GM21737 (cell line): Measurements from ENCODE around the gene B4GAT1.

Experiments used
- ATAC-seq: cut with Tn5 transposase; IDR thresholded peaks from one replicate; pipeline ENCODE4 v1.9.1; 2021; ENCODE audit warnings: mild to moderate bottlenecking, moderate library complexity; ENCODE audit not compliant: unreplicated experiment

Gene B4GAT1

DNA sequence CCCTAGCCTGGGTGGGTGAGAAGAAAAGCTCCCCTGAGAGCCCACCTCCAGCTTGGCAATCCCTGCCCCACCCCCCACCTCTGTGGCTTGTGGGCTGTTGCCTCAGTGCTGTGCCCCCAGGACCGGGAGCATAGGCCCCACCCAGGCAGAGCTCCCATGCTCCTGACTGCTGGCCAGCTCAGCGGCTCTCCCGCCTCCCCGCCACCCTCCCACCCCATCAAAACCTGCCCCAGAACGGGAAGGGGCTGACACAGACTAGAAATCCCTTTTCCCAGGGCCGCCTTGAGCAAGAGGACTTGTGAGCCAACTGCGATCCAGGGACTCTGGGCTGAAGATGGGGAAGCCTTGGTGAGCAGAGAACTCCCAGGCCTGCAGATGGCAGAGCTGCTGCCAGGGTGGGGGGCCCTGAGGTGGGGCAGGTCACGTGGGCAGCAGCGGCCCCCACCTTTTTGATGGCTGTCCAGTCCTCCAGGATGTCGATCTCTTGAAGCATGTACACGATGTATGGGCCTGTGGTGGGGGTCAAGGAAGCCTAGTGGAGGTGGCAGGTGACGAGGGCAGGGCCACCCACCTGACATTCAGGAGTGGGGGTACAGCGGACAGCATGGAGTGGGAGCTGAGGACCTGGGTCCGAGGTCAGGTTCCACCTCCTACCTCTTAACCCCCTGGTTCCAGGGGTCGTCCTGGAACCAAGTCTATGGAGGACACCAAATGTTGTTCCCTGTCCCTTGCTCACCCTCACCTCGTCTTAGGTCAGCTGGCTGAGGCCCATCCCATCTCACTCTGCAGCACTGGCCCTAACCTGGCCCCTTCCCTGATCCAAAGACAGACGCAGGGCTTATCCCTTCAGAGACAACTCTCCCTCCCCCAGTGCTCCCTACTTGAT, 8.9 kb downstream of the B4GAT1 start:
- ATAC-seq = no peak

DNA sequence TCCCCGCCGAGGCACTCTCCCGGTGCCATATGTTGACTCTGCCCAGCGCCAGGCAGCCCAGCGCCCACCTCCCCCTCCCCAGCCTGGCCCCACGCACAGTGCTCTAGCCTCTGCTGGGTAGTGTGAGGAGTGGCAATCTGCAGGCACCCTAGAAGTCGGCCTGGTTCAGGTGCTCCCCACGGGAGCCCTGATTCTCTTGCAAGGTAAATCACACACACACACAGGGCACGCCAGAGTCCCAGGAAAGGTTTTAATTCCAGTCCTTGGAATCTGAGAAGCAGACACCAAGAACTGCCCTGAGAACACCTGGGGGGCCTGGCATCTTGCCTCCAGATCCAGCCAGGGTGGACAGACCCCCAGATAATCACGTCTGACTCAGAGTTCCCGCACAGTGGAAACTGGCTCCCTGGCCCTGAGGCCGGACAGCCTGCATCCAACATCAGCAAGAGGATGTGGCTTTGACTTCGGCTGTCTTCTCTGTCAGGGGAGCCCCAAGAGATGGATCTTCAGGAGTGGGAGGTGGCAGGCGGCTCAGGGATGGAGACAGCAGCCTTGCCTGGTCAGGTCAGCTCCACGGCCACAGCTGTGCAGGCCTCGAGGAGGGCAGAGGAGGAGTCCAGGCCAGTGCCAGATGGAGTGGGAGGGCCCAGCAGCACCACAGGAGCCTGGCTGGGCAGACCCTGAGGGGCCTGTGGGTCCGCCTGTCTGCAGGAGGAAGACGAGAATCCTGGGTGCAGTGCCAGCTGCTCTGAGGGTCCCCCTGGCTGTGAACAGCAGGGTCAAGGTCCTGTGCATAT, 10.1 kb downstream of the B4GAT1 start:
- no peak for ATAC-seq

DNA sequence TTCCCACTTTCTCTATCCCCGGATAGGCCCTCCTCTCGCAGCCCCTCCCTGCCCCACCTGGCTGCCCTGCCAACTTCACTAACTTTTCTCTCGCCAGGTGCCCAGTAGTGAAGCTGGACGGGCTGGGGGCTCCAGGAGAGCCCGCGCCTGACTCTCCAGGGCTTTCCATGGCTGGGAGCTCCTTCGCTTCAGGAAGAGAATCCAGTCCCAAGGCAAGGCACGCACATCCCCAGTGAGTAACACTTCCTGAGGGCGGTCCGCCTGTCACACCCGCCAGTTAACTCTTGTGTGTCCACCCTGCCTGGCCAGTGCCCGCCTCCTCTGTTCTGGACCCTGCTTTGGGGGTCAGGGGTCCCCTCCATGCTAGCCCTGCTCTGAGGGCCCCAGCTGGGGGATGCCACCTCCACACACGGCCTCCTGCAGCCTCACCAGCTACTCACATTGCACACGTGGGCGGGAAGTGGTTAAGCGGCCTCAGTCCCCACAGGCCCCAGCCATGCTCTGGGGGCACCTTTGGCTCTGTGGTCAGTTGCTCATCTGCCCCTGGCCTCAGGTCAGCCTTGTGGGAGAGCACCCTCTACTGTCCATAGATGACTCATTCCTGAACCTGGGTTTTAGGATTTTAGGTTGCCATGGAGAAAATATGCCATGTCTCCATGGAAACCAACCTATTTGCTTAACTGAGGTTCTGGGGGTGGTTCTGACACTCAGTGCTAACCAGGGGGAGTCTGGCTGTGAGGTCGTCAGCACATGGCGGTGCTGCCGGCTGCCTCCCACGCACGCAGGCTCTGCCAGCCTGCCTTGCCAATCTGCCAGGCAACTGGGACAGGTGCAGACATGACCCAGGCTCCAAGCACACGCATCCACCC, 11.0 kb downstream of the B4GAT1 start, which contains the start of gene RIN1:
Gene RIN1 (minus strand): TSS at position 201 of the 869 bp plus-strand sequence. CDS start 32 bp downstream, at position 169.
- ATAC-seq = peak; percentile 54

DNA sequence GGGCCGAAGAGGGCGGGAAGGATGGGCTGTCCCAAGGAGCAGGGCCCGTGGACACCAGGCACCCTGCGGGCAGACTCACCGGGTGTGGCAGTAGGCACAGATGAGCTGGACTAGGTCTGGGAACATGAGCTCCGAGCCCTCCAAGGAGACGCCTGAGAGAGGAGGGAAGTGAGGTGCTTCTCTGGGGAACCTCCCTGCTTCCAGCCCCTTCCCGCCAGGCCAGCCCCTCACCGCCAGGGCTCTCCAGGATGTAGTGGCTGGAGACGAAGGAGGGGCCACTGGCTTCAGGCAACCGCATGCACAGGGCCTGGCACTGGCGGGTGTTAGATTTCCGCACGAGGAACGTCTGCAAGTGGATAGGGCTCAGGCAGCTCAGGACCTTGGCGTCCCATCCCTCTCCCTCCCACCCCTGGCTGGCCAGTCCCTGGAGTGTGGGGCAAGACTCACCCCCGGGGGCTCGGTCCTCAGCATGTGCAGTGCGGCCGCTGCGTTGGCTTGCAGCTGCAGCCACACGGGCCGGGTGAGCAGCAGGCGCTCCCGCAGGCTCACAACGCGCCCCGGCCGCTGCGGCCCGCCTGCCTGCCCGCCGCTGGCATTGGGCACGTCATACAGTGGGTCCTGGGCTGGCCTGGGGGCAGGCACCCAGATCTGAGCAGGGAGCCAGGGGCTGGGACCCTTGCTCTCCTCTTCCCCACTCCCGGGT, 11.7 kb downstream of the B4GAT1 start:
- no peak for ATAC-seq

DNA sequence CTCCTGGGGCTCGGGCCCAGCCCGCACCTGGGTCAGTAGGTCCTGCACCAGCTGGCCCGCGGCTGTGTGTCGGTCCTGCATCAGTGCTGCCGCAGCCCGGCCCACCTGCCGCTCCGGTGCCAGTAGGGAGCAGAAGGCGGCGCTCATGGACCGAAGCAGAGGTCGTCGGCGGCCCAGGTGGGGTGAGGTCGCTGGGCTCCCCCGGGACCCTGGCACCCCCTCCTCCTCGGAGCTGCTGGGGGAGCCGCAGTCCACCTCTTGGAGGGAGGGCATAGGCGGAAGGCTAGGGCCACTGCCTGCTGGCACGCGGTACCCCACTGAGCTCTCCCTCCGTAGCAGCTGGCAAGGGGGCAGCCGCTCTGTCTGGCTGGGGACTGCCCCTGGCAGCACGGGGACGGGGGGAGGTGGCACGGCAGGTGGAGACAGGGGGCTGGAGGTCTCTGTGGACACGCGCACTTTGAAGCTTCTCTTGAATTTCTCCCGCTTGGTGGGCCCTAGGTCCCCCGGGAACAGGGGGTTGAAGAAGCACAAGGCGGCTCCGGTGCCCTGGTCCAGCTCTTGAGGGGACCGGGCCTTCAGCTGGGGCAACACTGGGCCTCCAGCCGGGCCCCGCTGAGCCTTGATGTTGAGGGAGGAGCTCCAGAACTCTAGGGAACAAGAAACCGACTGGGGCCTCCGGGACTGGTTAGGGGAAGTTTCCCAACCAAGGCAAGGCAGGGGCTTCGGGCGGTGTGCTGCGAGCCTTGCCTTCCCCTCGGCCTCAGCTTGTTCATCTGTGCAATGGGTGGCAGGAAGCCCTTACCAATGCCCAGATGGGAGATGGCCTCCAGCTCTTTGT, 12.6 kb downstream of the B4GAT1 start:
- ATAC-seq = no peak

DNA sequence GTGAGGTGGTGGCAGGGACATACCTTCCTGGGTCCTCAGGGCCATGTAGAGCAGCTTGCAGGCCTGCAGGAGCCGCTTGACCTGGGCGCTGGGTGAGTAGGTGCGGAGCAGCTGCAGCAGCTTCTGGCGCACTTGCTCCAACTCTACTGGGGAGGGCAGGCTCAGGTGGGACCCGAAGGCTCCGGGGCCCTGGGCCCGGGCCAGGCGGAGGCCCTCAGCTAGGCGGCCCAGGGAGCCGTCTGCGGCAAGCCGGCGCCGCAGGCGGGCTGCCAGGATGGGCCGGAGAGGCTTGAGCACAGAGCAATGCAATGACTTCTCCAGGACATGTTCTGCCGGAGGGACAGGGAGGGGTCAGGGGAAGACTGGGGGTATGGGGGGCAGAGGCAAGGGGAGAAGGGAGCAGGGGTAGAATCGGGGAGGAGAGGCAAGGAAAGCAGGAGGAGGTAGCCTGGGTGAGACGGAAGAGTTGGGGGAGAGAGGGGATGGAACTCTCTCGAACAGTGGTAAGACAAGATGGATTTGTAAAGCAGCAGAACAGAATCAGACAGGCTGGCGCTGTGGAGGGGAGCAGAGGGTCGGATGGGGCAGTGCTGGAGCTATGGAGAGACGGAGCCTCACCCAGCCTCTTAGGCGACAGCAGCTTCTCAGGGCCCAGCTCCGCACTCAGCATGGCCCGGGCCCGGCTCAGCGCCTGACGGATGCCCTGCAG, 13.4 kb downstream of the B4GAT1 start:
- no peak for ATAC-seq

DNA sequence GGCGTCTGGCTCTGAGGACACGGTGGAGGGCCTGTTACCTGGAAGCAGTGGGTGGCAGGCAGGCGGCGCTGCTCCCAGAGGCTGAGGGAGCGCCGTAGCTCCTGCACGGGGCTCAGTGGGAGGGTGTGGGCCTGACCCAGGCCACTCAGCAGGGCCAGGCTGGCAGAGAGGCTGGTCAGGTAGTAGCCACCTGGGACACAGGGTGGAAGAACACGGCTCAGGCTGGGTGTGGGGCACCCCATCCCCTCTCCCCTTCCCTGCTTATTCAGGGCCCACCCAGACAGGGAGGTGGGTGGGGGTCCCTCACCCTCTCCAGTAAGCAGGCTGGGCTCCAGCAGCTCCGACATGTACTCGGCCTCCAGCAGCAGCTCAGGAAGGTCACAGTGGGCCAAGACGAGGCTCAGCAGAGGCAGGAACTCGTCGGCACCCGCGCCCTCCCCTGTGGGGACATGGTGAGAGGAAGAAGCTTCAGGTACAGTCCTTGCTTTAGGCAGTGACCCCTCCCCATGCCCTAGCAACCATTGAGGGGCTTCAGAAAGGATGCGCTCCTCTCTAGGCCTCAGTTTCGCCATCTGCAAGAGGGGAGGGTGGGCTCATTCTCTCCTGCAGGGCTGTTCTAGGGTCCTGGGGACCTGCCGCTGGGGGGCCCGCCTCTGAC, 14.1 kb downstream of the B4GAT1 start:
- ATAC-seq = no peak

DNA sequence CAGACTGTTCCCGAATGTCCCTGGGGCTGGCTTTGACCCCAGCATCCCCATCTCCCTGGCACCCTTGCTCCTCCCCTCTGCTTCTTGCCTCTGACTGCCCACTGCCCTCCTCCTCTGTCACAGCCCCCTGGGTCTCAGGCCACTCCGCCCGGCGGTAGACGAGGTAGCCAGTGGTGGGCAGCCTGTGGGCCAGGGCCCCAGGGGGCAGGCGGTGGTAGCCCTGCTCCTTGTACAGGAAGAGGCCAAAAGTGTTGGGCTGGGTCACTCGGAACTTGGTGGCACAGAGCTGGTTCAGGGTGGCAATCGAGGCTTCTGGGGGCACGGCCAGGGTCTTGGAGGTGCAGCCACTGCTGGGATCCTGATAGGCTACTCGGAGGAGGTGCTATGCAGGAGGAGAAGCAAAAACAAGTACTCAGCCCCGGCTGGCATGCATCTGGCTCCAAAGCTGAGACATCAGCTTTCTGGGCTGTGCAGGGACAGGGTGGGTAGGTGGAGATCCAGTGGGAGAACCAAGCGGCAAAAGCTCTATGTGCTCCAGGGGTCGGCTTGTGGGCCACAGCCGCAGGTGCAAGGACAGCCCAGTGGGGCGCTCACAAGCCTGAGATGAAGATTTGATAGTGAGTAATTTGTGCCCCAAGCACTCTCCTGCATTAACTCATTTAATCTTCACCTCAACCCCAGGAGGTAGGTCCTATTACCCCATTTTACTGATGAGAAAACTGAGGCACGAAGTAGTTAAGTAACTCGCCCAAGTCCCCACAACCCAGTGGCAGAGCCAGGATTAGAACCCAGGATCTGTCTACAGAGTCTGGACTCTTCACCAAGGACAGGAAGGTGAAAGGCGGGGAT, 14.8 kb downstream of the B4GAT1 start:
- no peak for ATAC-seq

DNA sequence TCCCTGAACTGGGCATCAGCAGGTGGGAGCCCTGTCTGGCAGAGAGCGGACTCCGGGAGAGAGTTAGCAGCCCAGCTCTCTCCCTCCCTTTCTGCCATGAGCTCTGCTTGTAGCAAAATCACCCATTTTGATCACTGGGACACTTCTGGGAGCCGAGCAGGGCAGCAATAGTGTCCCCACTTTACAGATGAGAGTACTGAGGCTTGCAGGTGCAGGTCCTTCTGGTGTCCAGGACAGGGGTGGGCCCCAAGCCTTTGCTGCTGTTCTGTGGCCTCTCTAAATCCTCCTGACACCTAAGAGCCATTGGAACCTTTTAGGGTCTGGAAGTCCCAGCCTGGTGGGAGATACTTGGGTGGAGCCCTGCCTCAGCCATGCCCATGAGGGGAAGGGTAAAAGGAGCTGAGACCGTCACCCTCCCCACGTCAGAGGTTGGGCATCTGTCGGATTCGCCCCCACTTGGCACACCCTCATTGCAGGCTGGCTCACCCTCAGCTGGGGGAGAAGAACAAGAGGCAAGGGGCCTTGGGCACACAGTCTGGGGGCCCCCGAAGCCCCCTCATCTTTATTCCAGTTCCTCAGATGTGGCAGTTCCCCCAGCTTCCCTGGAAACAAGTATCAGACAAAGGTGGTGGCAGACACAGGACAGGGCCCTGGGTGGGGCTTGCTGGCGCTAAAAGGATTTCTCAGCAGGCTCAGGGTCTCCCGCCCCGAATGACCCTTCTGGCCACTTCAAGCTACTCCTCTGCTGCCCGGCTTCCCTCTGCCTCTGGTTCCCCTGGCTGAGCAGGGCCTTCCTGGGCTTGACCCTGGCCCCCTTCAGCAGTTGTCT, 15.7 kb downstream of the B4GAT1 start:
- ATAC-seq = no peak

DNA sequence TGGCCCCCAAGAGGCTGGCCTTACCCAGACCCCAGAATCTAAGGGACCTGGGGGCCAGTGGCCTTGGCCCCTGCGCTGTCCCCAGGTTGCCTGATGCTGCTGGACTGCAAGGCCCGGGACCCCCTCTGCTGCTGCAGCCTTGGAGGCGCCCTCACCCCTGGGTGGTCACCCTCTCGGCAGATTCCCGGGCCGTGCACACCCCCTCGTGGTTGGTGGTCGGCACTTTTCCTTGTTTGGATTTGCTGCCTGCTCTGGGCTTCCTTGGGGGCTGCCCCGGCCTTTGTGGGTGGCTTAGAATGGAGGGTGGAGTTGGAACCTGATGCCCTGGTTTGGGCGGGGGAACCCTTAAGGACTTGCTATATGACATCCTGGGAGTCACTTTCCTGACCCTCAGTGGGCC, 16.5 kb downstream of the B4GAT1 start:
- no peak for ATAC-seq

DNA sequence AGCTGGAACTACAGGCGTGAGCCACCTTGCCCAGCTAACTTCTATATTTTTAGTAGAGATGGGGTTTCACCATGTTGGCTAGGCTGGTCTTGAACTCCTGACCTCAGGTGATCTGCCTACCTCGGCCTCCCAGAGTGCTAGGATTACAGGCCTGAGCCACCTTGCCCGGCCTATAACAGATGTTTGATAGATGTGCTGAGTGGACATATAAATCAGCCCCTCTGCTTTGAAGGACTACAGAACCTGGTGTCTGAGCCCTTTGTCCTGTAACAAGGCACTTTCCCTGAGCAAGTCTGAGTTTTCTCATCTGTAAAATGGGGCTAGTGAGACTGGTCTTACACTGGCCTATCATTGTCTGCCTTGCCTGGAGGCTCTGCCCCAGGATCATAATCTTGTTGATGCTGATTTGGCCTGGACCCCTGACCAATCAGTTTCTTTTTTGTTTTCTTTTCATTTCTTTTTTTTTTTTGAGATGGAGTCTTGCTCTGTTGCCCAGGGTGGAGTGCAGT, 18.2 kb downstream of the B4GAT1 start:
- no peak for ATAC-seq

DNA sequence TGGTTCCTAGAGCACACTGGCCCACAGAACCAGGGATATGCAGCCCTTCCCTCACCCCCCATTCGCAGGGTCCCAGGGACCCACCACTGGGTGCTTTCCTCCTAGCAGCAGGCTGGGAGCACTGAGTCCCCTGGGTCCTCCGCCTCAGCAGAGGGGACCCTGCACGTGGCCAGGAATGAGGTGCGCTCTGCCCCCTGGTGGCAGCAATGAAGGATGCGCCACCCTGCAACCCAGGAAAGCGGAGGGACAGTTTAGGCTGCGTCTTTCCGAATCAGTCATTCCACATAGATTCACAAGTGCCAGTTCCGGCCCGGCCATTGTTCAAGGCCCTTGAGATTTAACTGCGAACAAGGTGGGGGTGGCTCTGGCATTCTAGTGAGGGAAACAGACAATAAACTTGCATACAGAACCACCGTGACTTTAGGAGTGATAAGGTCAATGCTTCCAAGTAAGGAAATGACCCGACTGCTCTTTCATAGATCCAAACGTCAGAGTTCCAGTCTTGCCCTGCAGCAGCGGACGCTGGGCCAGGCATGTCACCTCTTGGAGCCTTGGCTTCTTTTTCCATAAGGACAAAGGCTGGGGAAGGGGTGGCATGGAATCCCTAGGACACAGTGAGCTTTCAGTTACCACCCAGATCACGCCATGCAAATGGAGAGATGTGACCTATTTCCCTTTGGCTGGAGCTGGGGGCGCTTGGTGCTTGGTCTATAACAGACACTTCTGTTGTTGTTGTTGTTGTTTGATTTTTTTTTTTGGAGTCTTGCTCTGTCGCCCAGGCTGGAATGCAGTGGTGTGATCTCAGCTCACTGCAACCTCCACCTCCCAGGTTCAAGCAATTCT, 18.9 kb downstream of the B4GAT1 start:
- no peak for ATAC-seq

DNA sequence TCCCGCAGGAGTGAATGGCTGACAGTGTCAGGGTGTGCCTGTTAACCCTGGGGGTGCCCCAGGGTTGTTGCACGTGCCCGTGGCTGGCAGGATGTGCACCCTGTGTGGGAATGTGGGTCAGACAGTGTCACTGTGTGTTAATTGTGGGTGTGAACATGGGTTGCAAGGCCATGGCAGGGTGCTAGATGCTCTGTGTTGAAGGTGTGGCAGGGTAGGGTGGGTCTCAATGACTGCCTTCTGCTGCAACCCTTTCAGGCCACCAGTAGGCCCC, 19.5 kb downstream of the B4GAT1 start:
- no peak for ATAC-seq

DNA sequence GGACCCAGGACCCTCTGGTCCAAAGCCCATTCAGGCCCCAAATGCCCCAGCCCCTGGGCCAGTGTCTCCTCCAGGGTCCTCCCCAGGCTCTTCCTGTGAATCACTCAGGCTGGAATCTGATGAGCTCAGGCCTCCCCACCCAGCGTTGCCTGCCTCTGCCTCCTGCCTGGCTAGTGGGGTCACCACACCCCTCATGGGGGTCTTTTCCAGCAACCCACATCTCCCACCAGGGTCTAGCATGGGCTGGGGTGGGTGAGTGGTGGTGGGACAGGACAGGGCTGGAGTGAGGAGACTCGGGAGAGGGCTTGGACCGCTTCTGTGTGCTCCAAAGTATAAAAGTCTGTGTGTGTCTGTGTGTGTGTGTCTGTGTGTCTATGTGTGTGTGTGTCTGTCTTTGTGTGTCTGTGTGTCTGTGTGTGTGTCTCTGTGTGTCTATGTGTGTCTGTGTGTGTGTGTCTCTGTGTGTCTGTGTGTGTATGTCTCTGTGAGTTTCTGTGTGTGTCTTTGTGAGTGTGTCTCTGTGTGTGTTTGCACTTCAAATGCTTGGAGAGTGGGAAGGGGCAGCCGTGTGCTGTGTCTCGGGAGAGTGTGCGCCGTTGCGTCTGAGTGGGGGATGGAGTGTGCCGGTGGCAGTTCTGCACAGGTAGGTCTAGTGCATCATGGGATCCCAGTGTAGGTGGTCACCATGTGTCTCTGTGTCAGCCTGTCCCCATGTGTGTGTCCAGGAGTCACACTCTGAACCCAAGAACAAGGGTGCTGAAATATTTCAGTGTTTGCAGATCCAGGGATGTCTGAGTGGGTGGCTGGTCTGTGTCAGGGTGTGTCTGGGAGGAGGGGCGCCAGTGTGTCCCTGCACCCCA, 20.0 kb downstream of the B4GAT1 start:
- no peak for ATAC-seq
